GM21717 (cell line): Measurements from ENCODE around the gene UROS.

Experiments
- ATAC-seq: cut with Tn5 transposase; IDR thresholded peaks from one replicate; pipeline ENCODE4 v1.9.1; 2021; ENCODE audit warnings: mild to moderate bottlenecking, moderate library complexity; ENCODE audit not compliant: unreplicated experiment

UROS gene

DNA sequence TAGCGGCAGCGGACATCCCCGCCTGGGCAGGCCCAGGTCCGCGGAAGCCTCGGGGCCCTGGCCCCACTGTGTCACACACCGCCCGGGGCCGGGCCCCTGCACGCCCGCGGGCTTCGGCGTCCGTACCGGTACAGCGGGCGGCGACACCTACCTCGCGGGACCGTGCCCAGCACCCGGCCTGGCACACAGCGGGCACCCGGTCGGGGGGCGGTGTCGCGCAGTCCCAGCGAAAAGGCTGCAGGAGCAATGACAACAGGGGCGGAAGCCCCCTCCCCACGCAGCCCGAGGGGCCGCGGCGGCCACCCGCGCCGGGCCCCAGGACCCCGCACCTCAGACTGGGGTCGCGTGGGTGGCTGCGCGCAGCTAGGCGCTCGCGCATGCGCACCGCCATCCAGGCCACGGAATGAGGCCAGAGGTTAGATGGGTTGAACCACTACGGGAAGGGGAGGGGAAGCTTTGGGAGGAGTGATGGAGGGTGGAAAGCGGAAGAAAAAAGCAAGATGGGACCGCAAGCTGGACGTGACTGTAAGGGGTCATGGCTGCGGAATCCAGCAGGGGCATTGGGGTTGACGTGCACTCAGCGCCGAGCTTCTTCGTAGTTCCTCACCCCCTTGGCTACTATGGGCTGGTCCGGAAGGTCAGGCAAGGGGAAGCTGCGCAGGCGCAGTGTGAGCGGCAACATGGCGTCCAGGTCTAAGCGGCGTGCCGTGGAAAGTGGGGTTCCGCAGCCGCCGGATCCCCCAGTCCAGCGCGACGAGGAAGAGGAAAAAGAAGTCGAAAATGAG, at the start of gene UROS, which contains the start of gene BCCIP:
Gene UROS, minus strand, starts transcription at position 381 of the 785 bp plus-strand sequence. CDS start 6,759 bp downstream, outside the sequence.
Gene BCCIP, plus strand, starts transcription at position 669 of the 785 bp plus-strand sequence. Its CDS starts 12 bp downstream, at position 681.
- peak; percentile 72 for ATAC-seq

DNA sequence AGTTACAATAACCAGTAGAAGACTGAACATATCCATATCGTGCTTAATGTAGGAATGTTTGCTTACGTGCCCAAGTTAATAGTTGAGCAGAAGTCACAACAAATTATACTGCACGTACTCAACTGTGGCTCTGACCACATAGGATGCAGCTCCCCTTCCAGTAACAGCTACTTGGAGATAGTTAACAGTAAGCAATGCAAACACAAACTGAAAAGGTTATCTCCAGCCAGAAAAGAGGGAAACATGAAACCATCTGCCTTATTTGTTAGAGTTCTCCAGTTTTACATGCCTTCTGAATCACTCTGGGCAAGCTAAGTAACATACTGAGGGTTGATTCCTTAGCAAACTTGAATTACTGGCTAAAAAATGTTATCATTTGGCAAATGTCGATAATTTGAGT, 48.3 kb upstream of the UROS start:
- ATAC-seq = no peak

DNA sequence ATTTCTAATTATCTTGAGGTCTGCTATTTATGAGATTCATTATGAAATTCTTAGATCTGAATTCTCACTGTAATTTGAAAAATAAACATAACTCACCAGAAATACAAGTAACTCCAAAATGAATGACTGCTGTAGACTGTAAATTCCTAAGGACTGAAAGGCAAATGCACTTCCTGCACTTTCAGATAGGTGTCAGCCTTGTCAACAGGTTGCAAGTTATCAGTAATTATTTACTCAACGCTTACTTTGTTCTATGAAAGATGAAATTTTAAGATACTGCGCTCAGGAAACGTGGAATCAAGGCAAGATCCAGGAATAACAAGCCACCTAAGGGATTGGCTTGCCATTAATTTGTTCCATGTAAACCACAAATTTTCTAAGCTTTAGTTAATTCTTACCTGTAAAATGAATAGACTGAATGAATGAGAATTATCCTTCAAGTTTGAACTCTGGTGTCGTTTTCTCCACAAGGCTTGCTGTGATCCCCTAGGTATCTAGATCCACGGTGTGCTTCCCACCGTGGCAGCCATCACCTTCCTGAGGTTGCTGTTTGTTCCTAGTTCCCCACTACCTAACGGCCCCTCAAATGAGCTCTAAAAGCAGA, 45.4 kb upstream of the UROS start:
- ATAC-seq = peak; percentile 61

DNA sequence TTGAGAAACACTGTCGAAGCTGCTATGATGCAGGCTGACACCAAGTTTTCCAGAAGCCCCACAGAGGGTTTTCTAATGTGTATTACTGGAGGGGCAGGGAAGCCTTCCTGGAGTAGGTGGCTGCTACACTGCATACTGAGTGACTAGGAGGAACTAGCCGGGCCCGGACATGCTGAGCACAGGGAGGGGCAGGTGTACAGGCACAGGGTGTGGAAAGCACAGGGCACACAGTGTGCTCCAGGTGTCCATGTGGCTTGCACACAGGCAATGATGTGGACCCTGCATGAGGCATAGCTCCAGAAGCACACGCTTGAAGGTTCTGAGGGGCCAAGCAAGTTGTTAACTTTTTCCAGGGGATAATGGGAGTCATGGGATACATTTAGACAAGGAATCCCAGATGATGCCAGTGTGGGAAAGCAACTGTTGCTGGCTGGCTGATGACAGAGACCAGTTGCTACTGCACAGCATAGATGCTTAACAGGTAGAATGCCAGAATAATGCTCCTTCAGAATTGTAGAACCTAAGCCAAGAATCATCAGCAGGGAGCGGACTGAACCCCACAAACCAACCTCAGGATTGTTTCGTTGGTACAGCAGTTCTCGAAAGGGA, 43.5 kb upstream of the UROS start:
- ATAC-seq = no peak

DNA sequence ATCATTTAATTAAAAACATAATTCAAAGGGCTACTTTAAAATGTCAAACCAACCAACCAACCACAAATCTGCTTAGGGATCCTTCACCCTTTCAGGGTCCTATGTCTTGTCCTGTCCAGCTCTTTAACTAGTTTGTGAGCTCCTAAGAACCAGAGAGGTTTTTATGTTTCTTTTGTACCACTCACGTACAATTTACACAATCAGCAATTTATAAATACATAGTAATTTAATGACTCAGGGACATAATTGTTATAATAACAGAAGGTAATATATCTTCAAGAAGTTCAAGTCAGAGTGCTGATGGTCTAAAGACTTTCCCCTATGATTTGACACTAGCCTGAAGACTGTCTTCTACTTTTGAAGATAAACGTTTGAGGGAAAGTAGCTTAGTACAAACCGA, 42.1 kb upstream of the UROS start:
- ATAC-seq = no peak

DNA sequence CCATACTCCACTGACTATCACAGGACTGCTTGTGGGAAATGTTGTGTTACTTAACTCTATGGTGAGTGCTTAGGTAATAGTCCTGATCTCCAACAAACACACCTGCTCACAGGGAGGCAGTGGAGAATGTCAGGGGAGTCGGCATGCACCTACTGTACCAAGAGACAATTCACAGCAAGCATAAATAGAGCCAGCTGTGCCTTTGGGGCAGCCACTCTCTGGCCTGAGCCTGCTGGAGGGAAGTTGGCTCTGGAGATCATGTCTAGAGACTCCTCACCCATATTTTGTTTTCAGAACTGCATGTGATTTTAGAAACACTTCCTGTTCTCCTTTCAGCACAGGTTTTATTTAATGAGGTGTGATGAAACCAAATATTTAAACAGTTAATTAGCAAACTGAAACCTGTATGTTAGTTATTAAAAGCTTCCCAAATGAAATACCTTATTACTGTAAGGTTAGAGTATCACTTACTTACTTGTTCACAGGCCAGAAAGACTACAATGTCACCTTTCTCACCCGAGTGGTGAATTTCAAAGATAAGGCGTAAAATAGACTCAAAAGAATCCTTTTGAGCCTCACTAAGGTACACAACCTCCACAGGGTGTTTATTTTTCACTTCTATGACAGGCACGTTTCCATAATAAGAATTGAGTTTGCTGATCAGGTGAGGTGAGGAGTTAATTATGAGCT, 36.2 kb upstream of the UROS start:
- ATAC-seq = no peak

DNA sequence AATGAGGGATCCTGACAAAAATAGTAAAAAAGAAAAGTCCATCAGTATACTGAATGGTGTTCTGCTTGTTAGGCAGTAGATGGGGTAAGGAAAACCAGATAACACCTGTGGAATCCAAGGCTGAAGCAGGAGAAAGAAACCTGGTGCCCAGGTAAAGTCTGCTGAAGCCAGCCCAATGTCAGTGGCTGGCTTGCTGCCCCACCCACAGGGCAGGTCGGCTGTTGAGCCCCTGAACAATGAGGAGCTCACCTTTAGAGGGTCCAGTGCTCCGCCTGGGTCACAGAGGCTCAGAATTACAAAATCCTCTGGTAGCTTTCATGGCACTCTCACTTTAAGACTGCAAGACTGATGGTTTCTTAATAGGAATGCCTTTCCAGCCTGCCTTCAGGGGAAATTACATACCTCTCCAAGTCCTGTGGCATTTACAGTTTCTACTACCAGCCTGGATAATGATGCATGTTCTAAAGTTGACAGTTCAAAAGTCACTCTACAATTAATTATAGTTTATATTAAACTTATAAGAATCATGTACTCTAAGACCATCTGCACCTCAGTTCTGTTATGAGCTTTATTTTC, 34.2 kb upstream of the UROS start:
- ATAC-seq = no peak

DNA sequence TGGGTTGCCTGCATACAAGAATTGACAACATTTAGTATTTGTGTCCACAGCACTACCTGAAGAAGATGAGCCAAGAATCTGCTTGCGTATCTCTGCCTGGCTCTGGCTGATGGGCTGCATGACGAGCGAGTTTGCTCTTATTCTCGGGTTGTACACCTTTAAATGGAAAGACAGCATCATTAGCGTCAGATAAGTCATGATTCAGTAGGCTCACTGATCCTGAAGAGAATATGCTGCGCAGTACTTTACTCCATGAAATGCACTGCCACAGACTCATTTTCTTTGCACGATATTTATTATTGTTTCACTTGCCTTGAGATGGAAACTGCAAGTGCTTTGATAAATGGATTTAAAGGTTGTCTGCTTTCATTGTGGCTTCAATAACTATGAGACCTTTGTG, 29.4 kb upstream of the UROS start:
- ATAC-seq = no peak

DNA sequence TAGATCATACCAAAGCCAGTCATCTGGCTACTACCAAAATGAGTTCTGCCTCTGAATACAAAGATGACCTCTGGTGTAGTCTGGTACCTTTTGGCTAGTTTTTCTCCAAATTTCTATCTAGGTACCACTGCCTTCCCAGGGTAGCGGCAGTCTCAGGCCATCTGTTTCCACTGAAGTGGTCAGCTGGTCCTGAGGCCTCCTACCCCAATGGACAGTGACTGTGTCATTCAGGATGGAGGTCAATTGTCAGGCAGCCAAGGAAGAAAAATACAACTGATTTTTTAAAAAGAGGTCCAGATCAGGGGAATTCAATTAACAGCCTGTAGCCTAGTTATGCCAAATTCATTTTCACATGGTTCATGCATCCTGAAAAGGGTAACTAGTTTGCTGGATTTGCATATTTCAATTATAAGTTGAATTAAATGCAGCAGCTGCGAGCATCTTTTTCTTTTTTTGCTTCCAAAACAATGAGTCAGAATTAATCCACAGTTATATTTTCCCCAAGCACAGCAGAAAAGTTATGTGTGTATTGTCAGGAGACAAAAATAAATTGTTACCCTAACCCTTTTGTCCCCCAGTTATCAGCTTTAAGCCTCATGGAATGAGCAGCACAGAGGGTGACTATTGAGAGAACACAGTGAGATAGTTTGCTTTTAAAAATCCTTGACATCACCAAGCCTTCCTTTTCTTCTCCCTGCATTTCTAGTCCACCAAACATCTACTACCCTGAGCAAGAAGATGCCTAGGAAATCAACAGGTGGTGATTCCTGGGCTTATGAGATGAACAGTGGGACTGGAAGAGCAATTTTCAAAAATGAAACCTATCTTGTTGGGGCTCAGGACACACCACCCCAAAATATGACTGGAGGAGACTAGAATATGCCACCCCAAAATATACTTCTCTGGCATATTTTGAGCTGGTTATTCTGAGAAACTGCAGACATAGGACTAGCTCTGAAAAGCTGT, 28.0 kb upstream of the UROS start:
- ATAC-seq = no peak

DNA sequence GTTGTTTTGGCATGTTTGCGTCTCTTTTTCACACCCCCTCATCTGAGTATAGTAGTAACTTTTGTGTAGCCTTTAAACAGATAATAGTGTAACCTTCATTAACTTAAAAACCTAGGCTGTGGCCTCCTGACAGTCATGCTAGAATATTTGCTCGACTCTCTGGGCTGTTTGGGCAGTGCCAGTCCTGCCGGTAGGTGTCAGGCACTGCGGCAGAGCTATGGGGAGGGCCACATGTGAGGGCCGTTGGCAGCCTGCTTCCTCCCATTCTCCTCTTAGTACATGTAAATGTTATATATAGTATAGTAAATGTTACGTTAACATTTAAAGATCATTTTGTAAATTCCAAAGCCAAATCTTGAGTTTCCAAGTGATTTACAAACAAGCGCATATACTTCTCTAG, 26.4 kb upstream of the UROS start:
- no peak for ATAC-seq

DNA sequence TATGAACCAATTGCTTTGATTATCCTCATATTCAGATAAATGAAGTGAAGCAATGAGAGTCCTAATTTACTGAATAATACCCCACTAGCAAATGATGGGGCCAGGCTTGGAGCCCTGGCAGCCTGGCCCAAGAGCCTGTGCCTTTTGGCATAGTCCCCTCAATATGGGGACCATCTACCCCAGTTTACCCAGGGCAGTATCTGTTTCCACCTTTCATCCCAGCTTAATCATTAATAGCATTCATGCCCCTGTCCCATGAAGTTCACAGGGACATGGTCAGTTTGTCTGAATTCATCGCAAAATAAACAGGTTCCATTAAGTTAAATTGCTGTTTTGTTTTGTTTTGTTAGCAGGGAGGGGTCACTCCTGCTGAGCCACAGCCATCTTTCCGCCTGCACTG, 25.8 kb upstream of the UROS start:
- ATAC-seq = no peak

DNA sequence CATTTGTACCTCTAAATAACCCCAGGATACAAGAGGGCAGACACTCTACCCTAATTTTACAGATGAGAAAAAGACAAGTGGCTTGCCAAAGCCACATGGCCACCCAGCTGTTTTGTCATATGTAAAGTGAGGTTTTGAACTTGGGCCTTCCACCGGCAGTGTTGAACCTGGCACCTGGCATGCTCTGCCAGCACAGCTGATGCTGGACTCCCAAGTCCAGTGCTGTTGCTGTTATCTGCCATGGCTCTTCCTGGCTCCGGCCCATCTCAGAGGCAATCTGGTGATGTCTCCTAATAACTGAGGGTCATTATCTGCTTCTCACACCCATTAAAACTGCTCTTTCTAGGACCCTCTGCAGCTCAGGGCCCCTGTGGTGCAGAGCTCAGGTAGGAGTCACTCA, 25.3 kb upstream of the UROS start:
- ATAC-seq = no peak

DNA sequence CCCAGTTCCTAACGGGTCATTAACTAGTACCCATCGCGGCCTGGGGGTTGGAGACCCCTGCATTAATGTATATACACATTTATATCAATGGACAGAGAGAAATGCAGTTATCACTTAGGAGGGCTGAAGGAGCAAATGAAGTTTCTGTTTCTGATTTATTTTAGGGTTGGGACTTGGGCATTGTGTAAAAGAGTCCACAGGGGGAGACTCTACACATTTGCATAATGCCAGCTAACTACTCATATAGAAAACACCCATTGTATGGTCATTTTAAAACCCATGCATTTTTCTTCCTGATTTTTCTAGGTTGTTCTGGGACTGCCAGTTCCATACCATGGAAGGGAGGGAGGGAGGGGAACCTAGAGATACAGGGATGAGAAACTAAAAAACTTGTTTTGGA, 23.8 kb upstream of the UROS start:
- peak; percentile 65 for ATAC-seq

DNA sequence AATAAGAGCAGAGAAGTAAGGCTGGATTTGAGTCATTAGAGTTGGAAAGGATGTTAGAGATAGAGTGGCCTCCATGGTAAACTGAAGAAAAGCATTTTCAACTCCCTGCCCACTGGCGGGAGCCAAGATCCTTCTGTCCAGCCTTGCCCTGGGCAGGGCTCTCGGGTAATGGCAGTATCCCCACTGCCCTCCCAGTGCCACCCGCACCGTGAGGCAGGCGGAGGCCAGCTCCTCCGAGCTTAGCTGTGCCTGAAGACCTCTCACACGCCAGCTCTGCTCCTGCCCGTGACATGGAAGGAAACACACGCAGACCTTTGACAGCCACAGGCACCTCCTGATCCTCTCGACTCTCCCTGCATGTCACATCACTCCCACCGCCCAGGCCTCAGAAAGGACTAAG, 22.6 kb upstream of the UROS start:
- no peak for ATAC-seq

DNA sequence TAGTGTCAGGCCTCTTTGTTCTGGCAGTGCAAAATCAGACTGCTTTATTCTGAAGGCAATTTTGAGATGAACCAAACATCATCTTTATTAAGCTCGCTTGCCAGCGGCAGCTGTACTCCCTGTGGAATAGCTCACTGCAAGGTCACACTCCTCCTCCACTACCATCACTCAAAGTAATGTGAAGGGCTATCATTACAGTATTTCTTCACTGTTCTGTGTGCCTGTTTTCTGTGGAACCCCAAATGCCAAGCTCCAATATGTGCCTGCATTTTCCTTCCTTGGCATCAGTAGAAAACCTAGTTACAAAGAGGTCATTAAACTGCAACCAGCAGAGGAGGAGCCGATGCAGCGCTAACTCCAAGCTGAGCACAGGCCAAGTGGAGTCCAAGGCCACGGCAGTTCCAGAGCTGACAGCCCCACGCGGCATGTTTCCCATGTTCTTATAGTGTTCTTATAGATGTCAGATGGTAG, 21.7 kb upstream of the UROS start:
- no peak for ATAC-seq

DNA sequence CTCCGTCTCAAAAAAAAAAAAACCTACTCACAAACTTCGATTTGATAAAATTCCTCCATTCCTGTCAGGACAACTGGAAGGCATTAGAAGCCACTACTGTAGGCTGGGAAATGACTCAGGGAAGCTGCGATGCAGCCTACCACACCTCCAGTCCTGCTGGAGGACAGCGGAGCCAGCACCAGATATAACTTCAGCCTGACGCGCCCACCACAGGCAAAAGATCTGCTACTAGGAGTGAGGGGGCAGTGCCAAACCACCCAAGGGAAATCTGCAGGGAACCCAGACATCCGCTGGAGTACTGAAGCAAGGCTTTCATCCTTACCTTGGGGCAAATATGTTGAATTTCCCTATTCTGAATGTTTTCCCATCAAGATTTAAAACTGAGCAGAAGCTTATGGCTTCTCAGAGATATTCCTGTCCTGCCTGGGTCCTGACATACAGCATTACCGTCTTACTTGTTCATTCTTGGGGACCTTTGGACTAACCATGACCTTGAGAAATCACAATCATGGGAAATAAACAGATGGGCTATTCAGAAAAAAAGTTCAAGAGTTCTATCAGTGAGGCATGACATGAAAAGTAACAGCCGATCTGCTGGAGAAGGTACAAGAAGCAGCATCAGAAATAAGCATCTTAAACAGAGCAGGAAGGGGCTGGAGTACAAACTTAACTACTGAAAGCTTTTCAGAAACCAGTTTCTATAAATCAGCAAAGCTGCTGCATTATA, 20.7 kb upstream of the UROS start:
- no peak for ATAC-seq

DNA sequence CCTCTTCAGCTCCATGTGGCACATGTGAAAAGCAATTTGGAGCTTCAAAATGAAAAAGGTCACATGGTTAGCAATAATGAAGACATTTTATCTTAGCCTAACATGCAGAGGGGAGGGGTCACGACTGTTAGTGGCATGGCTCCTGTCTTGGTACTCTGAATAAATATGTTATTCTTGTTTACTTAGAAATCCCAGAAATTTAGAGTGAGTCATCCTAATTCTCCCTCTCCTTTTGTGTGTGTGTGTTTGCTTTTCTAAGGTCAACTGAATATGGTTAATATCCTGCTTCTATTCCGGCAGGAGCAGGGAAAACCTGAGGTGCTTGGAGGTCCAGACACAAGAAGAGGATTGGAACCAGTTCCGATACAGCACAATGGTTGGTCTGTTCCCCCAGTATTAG, 17.9 kb upstream of the UROS start:
- ATAC-seq = no peak

DNA sequence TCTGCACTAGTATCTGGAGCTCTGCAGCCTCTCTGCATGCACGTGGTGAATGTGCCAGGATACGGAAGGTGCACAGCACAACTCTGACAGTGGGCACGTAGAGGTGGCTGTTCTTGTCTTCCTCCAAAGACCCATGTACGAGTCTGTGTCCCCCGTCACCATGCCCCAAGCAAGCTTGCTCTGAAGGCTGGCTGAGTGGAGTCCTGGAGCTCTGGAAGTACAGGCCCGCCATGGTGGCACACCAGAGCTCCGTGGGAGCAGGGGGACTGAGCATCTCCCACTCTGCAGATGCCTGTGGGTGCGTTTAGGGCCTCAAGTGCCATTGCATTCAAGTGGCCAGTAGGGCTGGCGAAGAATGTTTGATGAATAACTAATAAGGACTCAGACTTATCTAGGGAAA, 17.3 kb upstream of the UROS start:
- no peak for ATAC-seq
